ENCODE measurements around the gene LATS2.

Gene LATS2

DNA sequence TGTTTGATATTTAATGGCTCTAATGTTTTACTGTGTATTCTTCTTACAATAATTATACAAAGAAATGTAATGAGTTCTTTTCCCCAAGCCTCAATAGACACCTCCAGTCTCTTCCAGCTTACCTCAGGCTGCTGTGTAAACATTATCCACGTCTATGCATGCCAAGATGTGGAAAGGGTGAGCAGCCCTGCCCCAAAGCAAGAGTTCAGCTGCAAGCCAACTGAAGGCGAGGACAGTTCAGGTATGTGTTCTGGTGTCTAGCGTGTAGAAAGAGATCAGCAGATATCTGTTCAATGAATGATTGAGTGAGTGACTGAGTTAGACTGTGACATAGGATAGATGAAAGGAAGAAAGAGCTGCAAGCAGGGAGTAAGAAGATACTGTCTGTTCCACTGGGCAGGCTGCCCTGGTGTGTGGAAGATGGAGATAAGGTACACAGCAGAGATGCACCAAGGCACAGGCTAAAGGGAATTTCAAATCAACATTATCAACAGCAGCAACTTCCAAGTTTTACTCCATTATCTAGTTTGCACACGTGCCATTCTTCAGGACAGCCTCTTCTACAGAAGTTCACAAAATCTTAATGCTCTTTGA lies 66.0 kb downstream of the LATS2 start:
- DNase-seq (ENCODE audit: low read depth): no peak
- TF ChIP-seq, protein P1, sequence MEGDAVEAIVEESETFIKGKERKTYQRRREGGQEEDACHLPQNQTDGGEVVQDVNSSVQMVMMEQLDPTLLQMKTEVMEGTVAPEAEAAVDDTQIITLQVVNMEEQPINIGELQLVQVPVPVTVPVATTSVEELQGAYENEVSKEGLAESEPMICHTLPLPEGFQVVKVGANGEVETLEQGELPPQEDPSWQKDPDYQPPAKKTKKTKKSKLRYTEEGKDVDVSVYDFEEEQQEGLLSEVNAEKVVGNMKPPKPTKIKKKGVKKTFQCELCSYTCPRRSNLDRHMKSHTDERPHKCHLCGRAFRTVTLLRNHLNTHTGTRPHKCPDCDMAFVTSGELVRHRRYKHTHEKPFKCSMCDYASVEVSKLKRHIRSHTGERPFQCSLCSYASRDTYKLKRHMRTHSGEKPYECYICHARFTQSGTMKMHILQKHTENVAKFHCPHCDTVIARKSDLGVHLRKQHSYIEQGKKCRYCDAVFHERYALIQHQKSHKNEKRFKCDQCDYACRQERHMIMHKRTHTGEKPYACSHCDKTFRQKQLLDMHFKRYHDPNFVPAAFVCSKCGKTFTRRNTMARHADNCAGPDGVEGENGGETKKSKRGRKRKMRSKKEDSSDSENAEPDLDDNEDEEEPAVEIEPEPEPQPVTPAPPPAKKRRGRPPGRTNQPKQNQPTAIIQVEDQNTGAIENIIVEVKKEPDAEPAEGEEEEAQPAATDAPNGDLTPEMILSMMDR (IDR thresholded peaks at IDR 0.05; ENCODE audit: low read depth, low read length, missing control alignments): no peak
- no peak overlapping the region for H3K4me3 ChIP-seq (ENCODE audit: low read depth, low read length)

DNA sequence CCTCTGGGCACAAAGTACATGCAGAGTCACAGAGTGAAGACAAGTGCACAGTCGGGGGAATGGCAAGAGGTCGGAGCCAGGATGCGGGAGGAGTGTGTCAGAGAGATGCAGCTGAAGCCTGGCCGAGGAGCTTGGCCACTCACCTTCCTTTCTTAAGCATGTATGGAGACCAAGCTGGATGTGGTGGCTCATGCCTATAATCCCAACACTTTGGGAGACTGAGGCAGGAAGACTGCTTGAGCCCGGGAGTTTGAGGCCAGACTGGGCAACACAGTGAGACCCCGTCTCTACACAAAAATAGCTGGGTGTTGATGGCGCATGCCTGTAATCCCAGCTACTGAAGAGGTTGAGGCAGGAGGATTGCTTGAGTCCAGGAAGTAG lies 67.0 kb downstream of the LATS2 start:
- TF ChIP-seq, protein P1 (IDR thresholded peaks at IDR 0.05; ENCODE audit: low read depth, low read length, missing control alignments): no peak
- no peak overlapping the region for H3K4me3 ChIP-seq (ENCODE audit: low read depth, low read length)
- DNase-seq (ENCODE audit: low read depth): no peak

DNA sequence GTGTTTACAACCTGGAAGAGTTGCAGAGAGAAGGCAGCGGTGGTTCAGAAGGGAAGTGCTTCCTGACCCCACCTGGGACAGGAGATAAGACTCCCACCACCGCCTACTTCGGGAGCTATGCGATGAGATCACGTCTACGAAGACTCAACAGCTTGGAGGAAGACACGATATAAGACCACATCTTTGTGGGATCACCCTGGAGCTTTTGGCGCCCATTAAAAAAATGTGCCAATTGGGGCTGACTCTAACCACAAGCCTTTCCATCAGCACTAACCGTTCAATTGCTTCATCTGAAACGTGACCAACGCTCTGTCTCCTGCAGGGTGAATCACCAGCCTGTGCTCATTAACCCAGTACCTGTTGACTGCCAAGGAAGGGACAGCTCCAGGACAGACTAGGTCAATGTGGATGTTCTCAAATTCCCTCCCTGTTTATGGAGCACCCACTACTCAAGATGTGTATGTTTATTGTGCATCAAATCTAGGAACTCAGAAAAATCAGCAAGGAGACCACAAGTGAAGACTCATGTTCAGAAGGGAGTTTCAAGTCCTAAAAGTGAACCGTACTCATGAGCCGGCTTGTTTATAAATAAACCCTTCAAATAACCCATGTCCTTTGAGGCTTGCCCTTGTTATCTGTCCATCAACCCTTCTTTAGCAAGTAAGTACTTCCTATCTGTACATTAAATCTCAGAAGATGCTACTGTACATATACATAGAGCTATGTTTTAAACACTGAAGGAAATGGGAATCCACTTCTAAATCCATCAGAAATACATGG lies 67.5 kb downstream of the LATS2 start:
- H3K4me3 ChIP-seq (ENCODE audit: low read depth, low read length): no peak overlapping the region
- DNase-seq (ENCODE audit: low read depth): no peak
- TF ChIP-seq, protein P1 (IDR thresholded peaks at IDR 0.05; ENCODE audit: low read depth, low read length, missing control alignments): no peak

DNA sequence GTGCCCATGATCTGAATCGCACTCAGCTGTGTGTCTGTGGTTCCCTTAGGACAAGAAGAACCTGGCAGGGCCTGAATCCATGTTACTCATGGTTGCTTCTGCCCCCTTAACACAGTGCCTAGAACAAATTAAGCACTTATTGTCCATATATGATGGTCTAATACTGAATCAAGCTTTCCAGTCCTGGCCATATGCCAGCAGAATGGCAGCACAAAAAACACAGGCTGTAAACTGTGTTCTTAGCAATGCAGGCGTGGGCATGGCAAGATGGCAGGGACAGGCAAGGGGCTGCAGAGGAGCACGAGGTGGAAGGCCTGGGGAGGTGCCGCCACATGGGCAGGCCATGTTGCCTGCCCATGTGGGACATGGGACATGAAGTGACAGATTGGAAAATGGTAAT lies 68.2 kb downstream of the LATS2 start:
- TF ChIP-seq, protein P1 (IDR thresholded peaks at IDR 0.05; ENCODE audit: low read depth, low read length, missing control alignments): no peak
- no peak overlapping the region for H3K4me3 ChIP-seq (ENCODE audit: low read depth, low read length)
- no peak for DNase-seq (ENCODE audit: low read depth)

DNA sequence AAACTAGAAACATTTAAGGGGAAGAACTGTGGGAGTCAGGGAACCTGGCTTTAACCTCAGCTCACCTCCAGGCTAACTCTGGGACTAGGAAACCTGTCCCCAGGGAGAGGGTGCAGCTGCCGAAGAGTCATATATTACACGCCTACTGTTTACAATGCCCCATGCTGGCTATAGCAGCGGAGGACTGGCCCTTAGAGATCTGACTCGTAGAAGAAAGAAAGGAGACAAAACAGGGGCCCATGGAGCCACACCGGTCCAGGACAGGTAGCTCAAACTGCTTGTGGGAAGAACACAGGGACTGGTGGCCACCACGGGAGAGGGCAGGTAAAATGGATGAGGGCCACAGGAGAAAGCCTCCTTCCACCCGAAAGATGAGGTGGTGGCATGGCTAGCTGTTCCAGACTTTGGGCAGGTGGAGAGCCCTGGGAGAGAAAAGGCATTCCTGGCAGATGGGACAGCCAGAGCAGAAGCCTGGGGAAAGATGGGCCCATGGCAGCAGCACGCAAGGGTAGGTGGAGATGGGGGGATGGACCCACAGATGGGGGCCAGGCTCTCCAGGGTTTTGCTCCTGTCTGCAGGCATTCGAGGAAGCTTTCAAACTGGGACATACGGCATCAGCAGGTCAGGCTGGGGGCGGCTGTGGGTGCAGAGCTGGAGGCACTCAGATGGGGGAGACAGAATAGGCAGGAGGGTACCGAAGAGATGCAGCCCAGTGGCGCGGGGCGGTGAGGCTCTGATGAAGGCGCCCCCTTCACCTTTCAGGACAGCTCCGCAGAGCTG lies 69.5 kb downstream of the LATS2 start:
- no peak for DNase-seq (ENCODE audit: low read depth)
- TF ChIP-seq, protein P1 (IDR thresholded peaks at IDR 0.05; ENCODE audit: low read depth, low read length, missing control alignments): no peak
- H3K4me3 ChIP-seq (ENCODE audit: low read depth, low read length): no peak overlapping the region

DNA sequence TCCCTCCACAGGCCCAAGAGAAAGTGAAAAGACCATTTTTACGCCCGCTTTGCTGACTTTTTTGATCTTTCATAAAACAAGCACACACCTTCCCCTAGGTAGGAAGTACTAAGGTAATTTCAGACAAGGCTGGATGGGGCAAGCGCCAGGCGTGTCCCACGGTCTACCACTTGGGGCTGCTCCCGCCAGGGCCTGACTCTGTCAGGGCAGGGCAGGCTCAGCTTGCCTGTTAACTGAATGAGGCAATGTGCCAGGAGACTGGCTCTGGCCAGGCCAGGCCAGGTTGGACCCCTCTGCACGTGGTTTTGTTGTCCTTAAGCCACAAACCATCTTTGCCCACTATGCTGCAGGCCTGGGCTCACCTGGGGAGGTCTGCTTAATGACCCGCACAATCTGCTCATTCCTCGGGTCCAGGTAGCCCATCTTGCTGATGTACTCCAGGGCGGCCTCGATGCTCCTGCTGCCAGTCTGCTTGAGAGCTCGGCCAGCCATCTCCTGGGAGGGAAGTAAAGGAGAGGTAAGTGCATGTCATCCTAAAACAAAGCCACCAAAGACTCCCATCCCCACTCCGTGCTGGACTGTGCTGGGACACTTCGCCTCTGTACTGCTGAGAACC lies 70.4 kb downstream of the LATS2 start:
- no peak overlapping the region for H3K4me3 ChIP-seq (ENCODE audit: low read depth, low read length)
- TF ChIP-seq, protein P1 (IDR thresholded peaks at IDR 0.05; ENCODE audit: low read depth, low read length, missing control alignments): no peak
- no peak for DNase-seq (ENCODE audit: low read depth)
